Activated naive CD4-positive, alpha-beta T cell treated with anti-CD3 and anti-CD28 coated beads, Interleukin-2, amount 50 U/mL, for 24 hours (primary cell): ENCODE results near the gene HNRNPLL.
"Not testable (repeated sequence)": the region's sequence is repeated elsewhere in the genome, so short reads cannot be mapped to it uniquely, and the experiment has no call there.

Experiments
- H3K27ac Mint-ChIP-seq: one replicate; pipeline ENCODE4 v1.8.0; 2021; ENCODE audit warnings: mild to moderate bottlenecking, mixed read lengths
- H3K27me3 Mint-ChIP-seq: one replicate; pipeline ENCODE4 v1.8.0; 2021; ENCODE audit warnings: mixed read lengths
- H3K36me3 Mint-ChIP-seq: one replicate; pipeline ENCODE4 v1.8.0; 2021; ENCODE audit warnings: mixed read lengths
- H3K4me1 Mint-ChIP-seq: one replicate; pipeline ENCODE4 v1.8.0; 2021; ENCODE audit warnings: mixed read lengths
- H3K4me3 Mint-ChIP-seq: one replicate; pipeline ENCODE4 v1.8.0; 2021; ENCODE audit warnings: mild to moderate bottlenecking, mixed read lengths
- H3K9me3 Mint-ChIP-seq: one replicate; pipeline ENCODE4 v1.8.0; 2021; ENCODE audit warnings: mixed read lengths

HNRNPLL gene

GRCh38 chr2:38537296-38537695 lies 65.4 kb downstream of the HNRNPLL start:
- not testable (repeated sequence) for H3K4me3 Mint-ChIP-seq, H3K27me3 Mint-ChIP-seq, H3K9me3 Mint-ChIP-seq, H3K36me3 Mint-ChIP-seq, H3K27ac Mint-ChIP-seq
- peaks cover 11% of the 10 kb centered on the region for H3K4me1 Mint-ChIP-seq

- peaks cover 3% of the 10 kb centered on the region for H3K27me3 Mint-ChIP-seq
- no peak overlapping the region for H3K27ac Mint-ChIP-seq
- peak overlapping the region; percentile 68 for H3K4me3 Mint-ChIP-seq
- H3K4me1 Mint-ChIP-seq = peaks cover 4% of the 10 kb centered on the region
- H3K9me3 Mint-ChIP-seq = no peaks in the 10 kb centered on the region
- no peaks in the 10 kb centered on the region for H3K36me3 Mint-ChIP-seq
Measured at GRCh38 chr2:38535744-38536506, 66.8 kb downstream of the HNRNPLL start.

GRCh38 chr2:38535404-38535743 lies 67.4 kb downstream of the HNRNPLL start:
- Mint-ChIP-seq H3K27ac (no peak overlapping the region), H3K9me3 (no peaks in the 10 kb centered on the region), H3K27me3 (peaks cover 3% of the 10 kb centered on the region), H3K4me1 (peaks cover 4% of the 10 kb centered on the region), H3K36me3 (no peaks in the 10 kb centered on the region), H3K4me3 (peak overlapping the region; percentile 57)

GRCh38 chr2:38534746-38535403 lies 67.9 kb downstream of the HNRNPLL start:
- Mint-ChIP-seq H3K4me1 (peaks cover 4% of the 10 kb centered on the region), H3K4me3 (peak overlapping the region; percentile 57), H3K27ac (no peak overlapping the region), H3K9me3 (no peaks in the 10 kb centered on the region), H3K27me3 (peaks cover 3% of the 10 kb centered on the region), H3K36me3 (no peaks in the 10 kb centered on the region)

GRCh38 chr2:38533757-38534545 lies 68.8 kb downstream of the HNRNPLL start:
- Mint-ChIP-seq H3K4me1 (peaks cover 4% of the 10 kb centered on the region), H3K27me3 (peaks cover 5% of the 10 kb centered on the region), H3K9me3 (no peaks in the 10 kb centered on the region), H3K4me3 (no peak overlapping the region), H3K27ac (no peak overlapping the region), H3K36me3 (no peaks in the 10 kb centered on the region)

GRCh38 chr2:38533180-38533579 lies 69.5 kb downstream of the HNRNPLL start:
- no peaks in the 10 kb centered on the region for H3K9me3 Mint-ChIP-seq
- peaks cover 8% of the 10 kb centered on the region for H3K27me3 Mint-ChIP-seq
- H3K27ac Mint-ChIP-seq = no peak overlapping the region
- H3K4me1 Mint-ChIP-seq = peaks cover 10% of the 10 kb centered on the region
- no peak overlapping the region for H3K4me3 Mint-ChIP-seq
- H3K36me3 Mint-ChIP-seq = no peaks in the 10 kb centered on the region

GRCh38 chr2:38532366-38532765 lies 70.4 kb downstream of the HNRNPLL start:
- no peaks in the 10 kb centered on the region for H3K9me3 Mint-ChIP-seq
- peaks cover 5% of the 10 kb centered on the region for H3K27me3 Mint-ChIP-seq
- no peak overlapping the region for H3K4me3 Mint-ChIP-seq
- peaks cover 12% of the 10 kb centered on the region for H3K4me1 Mint-ChIP-seq
- no peaks in the 10 kb centered on the region for H3K36me3 Mint-ChIP-seq
- H3K27ac Mint-ChIP-seq = no peak overlapping the region

- peaks cover 12% of the 10 kb centered on the region for H3K27me3 Mint-ChIP-seq
Measured at GRCh38 chr2:38529208-38529607, 73.5 kb downstream of the HNRNPLL start.

GRCh38 chr2:38528534-38528933 lies 74.2 kb downstream of the HNRNPLL start:
- Mint-ChIP-seq H3K4me3 (no peak overlapping the region), H3K9me3 (no peaks in the 10 kb centered on the region), H3K4me1 (peaks cover 8% of the 10 kb centered on the region), H3K27ac (no peak overlapping the region), H3K36me3 (no peaks in the 10 kb centered on the region), H3K27me3 (peaks cover 14% of the 10 kb centered on the region)

More at GRCh38 chr2:38529208-38529607, 73.5 kb downstream of the HNRNPLL start:
- Mint-ChIP-seq H3K4me1 (peaks cover 8% of the 10 kb centered on the region), H3K27ac (no peak overlapping the region), H3K4me3 (no peak overlapping the region), H3K36me3 (no peaks in the 10 kb centered on the region), H3K9me3 (no peaks in the 10 kb centered on the region)

GRCh38 chr2:38528008-38528442 lies 74.7 kb downstream of the HNRNPLL start:
- Mint-ChIP-seq H3K4me3 (peak overlapping the region; percentile 53), H3K27ac (no peak overlapping the region), H3K9me3 (no peaks in the 10 kb centered on the region), H3K4me1 (peaks cover 8% of the 10 kb centered on the region), H3K27me3 (peaks cover 14% of the 10 kb centered on the region), H3K36me3 (no peaks in the 10 kb centered on the region)

GRCh38 chr2:38527338-38528007 lies 75.3 kb downstream of the HNRNPLL start:
- peaks cover 8% of the 10 kb centered on the region for H3K4me1 Mint-ChIP-seq
- H3K27me3 Mint-ChIP-seq = peaks cover 14% of the 10 kb centered on the region
- H3K4me3 Mint-ChIP-seq = no peak overlapping the region
- H3K27ac Mint-ChIP-seq = no peak overlapping the region
- H3K36me3 Mint-ChIP-seq = no peaks in the 10 kb centered on the region
- no peaks in the 10 kb centered on the region for H3K9me3 Mint-ChIP-seq

GRCh38 chr2:38526195-38526594 lies 76.5 kb downstream of the HNRNPLL start:
- Mint-ChIP-seq H3K4me3 (no peak overlapping the region), H3K27me3 (peaks cover 14% of the 10 kb centered on the region), H3K36me3 (no peaks in the 10 kb centered on the region)

GRCh38 chr2:38524580-38524979 lies 78.1 kb downstream of the HNRNPLL start:
- no peaks in the 10 kb centered on the region for H3K9me3 Mint-ChIP-seq
- H3K27me3 Mint-ChIP-seq = peaks cover 14% of the 10 kb centered on the region
- no peak overlapping the region for H3K27ac Mint-ChIP-seq
- H3K4me3 Mint-ChIP-seq = no peak overlapping the region
- H3K36me3 Mint-ChIP-seq = no peaks in the 10 kb centered on the region
- peaks cover 8% of the 10 kb centered on the region for H3K4me1 Mint-ChIP-seq

More at GRCh38 chr2:38526195-38526594, 76.5 kb downstream of the HNRNPLL start:
- peaks cover 8% of the 10 kb centered on the region for H3K4me1 Mint-ChIP-seq
- H3K9me3 Mint-ChIP-seq = no peaks in the 10 kb centered on the region
- no peak overlapping the region for H3K27ac Mint-ChIP-seq

- peaks cover 8% of the 10 kb centered on the region for H3K4me1 Mint-ChIP-seq
- H3K27ac Mint-ChIP-seq = no peak overlapping the region
- H3K27me3 Mint-ChIP-seq = peaks cover 11% of the 10 kb centered on the region
- no peaks in the 10 kb centered on the region for H3K36me3 Mint-ChIP-seq
- no peak overlapping the region for H3K4me3 Mint-ChIP-seq
- H3K9me3 Mint-ChIP-seq = no peaks in the 10 kb centered on the region
Measured at GRCh38 chr2:38523728-38524437, 78.8 kb downstream of the HNRNPLL start.
